PFSK-1 (cell line): ENCODE results near the gene TNFSF11.

ENCODE experiments used
- FOXP2 ChIP-seq: optimal IDR thresholded peaks from 2 replicates; pipeline ENCODE3; 2011; ENCODE audit warnings: borderline replicate concordance, control low read depth, inconsistent platforms; ENCODE audit not compliant: insufficient read depth; ENCODE audit errors: extremely low read length, extremely low read depth
- POLR2AphosphoS5 ChIP-seq: IDR thresholded peaks from 2 replicates; pipeline ENCODE4 v1.6.1; 2012; ENCODE audit warnings: low read depth, mild to moderate bottlenecking, control low read depth, low read length, moderate library complexity
- SIN3A ChIP-seq: IDR thresholded peaks from 2 replicates; pipeline ENCODE4 v1.6.1; 2012; ENCODE audit warnings: mild to moderate bottlenecking, low read length, moderate library complexity, borderline replicate concordance; ENCODE audit not compliant: insufficient read depth
- TAF1 ChIP-seq: IDR thresholded peaks from 2 replicates; pipeline ENCODE4 v1.6.1; 2012; ENCODE audit warnings: low read length, control low read depth, borderline replicate concordance; ENCODE audit not compliant: insufficient read depth
- TF ChIP-seq, protein P1 (sequence below), 2 experiments: IDR thresholded peaks; 2 replicates each; pipeline versions ENCODE4 v1.6.1 to v1.8.0; 2011 to 2012; ENCODE audit warnings: low read depth in 2 of 2, low read length in 2 of 2, control low read depth in 1 of 2, inconsistent platforms in 1 of 2, mild to moderate bottlenecking in 1 of 2, moderate library complexity in 1 of 2; ENCODE audit not compliant: insufficient read depth in 1 of 2

Gene TNFSF11

GRCh38 chr13:42549552-42549936 lies 24.4 kb upstream of the TNFSF11 start:
- TF ChIP-seq POLR2AphosphoS5 (no peak), FOXP2 (no peak), TAF1 (no peak), SIN3A (no peak)
- TF ChIP-seq, protein P1, sequence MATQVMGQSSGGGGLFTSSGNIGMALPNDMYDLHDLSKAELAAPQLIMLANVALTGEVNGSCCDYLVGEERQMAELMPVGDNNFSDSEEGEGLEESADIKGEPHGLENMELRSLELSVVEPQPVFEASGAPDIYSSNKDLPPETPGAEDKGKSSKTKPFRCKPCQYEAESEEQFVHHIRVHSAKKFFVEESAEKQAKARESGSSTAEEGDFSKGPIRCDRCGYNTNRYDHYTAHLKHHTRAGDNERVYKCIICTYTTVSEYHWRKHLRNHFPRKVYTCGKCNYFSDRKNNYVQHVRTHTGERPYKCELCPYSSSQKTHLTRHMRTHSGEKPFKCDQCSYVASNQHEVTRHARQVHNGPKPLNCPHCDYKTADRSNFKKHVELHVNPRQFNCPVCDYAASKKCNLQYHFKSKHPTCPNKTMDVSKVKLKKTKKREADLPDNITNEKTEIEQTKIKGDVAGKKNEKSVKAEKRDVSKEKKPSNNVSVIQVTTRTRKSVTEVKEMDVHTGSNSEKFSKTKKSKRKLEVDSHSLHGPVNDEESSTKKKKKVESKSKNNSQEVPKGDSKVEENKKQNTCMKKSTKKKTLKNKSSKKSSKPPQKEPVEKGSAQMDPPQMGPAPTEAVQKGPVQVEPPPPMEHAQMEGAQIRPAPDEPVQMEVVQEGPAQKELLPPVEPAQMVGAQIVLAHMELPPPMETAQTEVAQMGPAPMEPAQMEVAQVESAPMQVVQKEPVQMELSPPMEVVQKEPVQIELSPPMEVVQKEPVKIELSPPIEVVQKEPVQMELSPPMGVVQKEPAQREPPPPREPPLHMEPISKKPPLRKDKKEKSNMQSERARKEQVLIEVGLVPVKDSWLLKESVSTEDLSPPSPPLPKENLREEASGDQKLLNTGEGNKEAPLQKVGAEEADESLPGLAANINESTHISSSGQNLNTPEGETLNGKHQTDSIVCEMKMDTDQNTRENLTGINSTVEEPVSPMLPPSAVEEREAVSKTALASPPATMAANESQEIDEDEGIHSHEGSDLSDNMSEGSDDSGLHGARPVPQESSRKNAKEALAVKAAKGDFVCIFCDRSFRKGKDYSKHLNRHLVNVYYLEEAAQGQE (IDR thresholded peaks at IDR 0.05; ENCODE audit: insufficient read depth in 1 of 2, low read depth in 2 of 2, low read length in 2 of 2): no peak

DNA sequence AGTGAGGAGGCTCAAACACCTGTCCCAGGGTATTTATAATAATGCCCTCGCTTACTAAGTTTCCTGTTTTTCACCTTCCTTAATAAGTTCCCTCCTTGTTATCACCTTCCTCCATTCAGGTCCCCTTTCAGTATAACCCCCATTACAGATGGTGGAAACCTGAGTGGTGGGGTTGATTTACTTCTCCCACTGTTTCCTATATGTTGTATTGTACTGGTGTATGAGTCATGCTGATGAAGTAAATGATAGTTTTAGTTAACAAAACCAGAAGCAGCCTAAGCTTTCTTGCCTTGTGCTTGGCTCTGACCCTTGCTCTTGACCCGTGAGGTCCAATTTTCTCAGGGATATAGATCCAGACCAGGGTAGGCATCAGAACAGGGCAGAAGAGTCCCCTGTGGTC lies 22.3 kb upstream of the TNFSF11 start:
- TF ChIP-seq, protein P1 (IDR thresholded peaks at IDR 0.05; ENCODE audit: insufficient read depth in 1 of 2, low read depth in 2 of 2, low read length in 2 of 2): no peak
- TF ChIP-seq TAF1: no peak
- no peak for TF ChIP-seq SIN3A
- TF ChIP-seq FOXP2: no peak
- TF ChIP-seq POLR2AphosphoS5: no peak

- TF ChIP-seq POLR2AphosphoS5 (no peak), SIN3A (no peak), TAF1 (no peak), FOXP2 (no peak)
- TF ChIP-seq, protein P1 (IDR thresholded peaks at IDR 0.05; ENCODE audit: insufficient read depth in 1 of 2, low read depth in 2 of 2, low read length in 2 of 2): no peak
Observed at GRCh38 chr13:42553098-42554046, 20.6 kb upstream of the TNFSF11 start.

GRCh38 chr13:42559057-42559456 lies 14.9 kb upstream of the TNFSF11 start:
- no peak for TF ChIP-seq SIN3A
- TF ChIP-seq TAF1: no peak
- TF ChIP-seq FOXP2: no peak
- TF ChIP-seq, protein P1 (IDR thresholded peaks at IDR 0.05; ENCODE audit: insufficient read depth in 1 of 2, low read depth in 2 of 2, low read length in 2 of 2): no peak
- no peak for TF ChIP-seq POLR2AphosphoS5
